HS-27A (cell line): ENCODE results near the gene PLXNA2.
A peak's percentile ranks its signal among the peaks of the same experiment; 100 is the strongest.

Source experiments
- DNase-seq: peaks from one replicate; pipeline ENCODE4 v3.0.0-alpha.2; 2012; ENCODE audit warnings: low read depth, missing footprints

Gene PLXNA2

DNA sequence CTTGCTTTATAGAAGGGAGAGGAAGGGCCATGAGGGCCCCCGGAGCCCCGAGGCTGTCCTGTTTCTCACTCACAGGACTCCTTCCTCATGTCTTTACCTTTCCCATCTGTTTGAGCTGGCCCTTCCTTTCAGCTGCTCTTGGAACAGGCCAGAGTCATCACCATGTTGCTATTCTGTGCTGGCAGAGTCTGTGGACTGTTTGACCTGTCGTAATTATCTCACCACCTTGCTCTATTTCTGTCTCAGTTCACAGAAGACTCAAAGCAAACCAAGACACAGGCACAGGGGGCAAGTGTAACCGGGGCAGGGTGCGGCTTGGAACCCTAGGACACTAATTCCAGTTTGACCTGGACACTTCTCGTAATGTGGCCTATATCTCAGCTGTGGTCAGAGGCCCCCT lies 228.9 kb downstream of the PLXNA2 start:
- DNase-seq: no peak

GRCh38 chr1:208013210-208013609 lies 231.0 kb downstream of the PLXNA2 start:
- no peak for DNase-seq

DNA sequence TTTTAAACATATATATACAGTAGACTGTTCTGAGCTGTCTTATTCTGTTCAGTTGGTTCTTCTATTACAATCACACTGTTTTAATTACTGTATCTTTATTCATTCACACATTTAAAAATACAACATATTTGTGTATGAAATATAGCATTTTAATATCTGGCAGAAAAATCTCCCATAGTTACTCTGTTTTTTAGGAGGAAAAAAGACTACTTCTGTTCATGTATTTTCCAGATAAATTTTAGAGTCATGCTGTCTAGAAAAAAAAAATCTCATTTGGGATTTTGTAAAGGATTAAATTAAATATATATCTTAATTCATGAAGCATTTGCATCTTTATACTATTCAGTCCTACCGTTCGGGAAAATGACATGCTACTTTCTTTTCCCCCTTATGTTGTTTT lies 231.5 kb downstream of the PLXNA2 start:
- DNase-seq: no peak

DNA sequence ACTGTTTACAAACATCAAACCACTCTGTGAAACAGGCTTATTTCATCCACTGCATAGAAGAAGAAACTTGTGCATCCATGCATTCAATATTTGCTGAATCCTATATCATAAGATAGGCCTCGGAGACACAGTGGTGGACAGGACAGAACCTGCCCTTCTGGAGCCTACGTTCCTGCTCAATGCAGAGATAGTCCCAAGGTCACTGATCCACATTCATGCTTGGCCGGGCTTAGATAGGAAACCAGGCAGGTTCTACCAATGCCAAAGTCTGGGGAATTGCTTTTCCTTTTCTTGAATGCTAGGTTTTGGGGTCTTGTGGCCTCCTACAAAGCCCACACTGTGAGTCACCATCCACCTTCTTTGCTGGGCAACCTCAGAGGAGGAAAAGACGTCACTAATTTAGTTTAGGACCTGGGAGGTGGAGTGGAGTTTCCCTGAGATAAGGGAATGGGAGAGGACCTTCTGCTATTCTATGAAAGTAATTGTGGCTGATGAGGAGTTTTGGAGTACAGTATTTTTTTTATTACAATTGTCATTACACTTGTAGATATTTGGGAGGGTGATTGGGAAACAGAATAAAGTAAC lies 233.6 kb downstream of the PLXNA2 start:
- DNase-seq: no peak

DNA sequence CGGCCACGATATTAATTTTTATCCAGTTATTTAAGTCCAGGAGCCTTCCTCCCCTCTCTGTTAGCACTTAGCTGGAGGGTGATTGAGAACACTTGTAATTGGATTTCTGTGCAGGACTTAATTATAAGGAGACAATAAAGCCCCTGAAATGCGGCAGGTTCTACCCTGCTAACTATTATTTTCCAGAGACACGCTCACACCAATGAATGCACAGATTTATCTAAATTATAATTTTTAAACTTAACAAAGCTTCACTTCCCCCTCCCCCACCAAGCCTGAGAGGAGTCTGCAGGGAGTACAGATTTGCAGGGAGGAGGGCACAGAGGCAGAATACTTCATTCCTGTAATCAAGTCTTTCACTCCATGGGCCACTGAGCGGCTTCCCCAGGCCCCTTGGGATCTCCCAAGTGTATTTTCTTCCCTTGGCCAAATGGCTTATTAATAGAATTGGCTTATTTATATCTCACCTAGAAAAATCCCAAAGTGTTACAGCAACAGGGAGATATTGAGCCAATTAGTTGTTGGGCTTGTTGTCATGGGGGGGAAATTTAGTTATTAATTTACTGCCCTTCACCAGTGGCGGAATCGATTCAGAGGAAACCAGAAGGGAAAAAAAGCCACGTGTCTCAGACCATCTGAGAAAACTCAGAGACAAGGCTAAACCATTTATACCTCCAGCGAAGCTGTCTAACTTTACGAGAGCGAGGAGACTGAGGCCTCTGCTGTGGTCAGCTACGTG lies 234.3 kb downstream of the PLXNA2 start:
- DNase-seq: no peak

DNA sequence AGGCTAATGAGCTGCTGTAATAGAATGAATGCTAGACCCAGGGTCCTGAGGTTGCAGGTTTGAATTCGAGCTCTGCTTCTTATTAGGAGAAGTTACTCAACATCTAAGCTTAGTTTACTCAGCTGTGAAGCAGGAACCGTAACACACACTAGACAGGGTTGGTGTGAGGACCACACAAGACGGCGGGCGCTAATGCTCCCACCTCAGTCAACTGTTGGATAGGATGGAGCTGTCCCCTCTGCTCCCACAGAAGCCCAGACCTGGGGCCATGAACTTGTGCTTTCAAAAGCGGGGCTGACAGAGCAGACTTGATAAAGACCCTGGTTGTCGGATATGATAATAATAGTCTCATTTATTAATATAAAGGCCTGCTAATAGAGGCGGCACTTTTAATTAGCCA lies 234.9 kb downstream of the PLXNA2 start:
- no peak for DNase-seq

DNA sequence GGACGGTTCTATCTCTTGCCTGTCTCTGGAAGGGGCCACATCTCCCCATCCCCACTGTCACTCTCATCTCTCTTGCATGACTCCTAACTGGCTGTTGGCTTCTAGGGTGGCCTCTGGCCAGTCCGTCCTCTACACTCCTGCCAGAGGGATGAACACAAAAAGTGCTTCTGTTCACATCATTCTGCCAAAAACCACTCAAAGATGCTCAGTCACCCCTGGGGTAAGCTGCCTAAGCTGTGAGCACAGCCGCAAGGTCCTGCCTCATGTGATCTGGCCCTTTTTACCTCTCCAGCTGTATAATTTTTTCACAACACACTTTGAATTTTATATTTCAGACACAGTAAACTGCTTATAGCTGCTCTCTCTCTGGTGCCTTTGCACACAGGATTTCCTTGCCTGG lies 235.7 kb downstream of the PLXNA2 start:
- no peak for DNase-seq

DNA sequence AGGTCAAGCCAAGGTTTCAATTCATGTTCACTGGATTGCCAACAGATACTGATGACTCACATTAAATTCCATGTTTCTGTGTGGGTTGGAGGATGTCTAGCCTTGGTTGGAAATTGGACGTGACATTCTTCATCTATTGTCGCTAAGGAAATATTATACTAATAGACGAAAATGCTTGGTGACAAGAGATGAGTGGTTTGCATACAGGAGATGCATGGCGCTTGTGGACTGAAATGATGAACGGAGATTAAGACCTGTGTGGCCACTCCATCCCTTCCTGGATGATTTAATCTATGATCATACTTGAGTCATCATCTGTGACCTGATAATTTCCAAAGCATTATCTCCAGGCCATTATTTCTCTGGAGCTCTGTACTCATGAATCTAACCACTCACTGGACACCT lies 236.2 kb downstream of the PLXNA2 start:
- DNase-seq: peak; percentile 23

GRCh38 chr1:208007319-208007937 lies 236.8 kb downstream of the PLXNA2 start:
- DNase-seq: no peak

- no peak for DNase-seq
Observed at GRCh38 chr1:208006258-208006920, 237.8 kb downstream of the PLXNA2 start.

GRCh38 chr1:208004851-208005250 lies 239.3 kb downstream of the PLXNA2 start:
- no peak for DNase-seq

DNA sequence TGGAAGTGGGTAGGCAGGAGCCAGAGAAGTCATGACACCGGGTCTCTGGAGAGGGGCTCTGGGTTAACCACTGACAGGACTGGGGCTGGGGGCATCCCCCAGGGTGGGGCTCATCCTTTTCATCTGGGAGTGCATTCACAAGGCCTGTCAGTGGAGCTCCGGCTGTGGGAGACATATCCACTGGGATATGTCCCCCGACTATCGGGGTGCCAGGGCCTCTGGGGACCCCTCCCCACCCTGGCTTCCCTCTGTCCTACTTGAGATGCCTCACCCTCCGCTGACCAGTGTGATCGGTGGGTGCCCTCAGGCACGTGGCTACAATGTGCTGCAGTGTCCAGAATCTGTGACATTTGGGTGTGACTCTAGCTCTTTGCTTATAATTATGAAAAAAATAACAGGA lies 240.9 kb downstream of the PLXNA2 start:
- no peak for DNase-seq

DNA sequence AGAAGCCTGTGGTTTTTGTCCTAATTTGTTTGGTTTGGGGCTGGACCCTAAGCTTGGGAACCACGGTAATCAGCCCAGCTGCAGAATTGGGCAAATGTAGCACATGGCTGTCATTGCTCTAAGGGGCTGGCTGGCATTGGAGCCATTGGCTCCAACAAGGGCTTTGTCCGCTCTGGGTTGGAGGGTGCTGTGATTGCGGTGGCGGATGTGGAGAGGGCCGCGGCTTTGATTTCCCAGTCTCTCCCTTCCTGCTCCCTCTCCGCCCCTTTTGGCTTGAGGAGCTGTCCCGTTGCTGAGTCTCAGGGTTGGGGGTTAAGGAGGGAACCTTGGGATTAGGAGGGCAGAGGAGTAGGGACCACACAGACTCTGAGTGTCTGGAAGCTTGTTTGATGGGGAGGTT lies 241.5 kb downstream of the PLXNA2 start:
- DNase-seq: no peak

- DNase-seq: no peak
Observed at GRCh38 chr1:208002078-208002477, 242.1 kb downstream of the PLXNA2 start.

GRCh38 chr1:208000504-208000903 lies 243.7 kb downstream of the PLXNA2 start:
- DNase-seq: no peak

DNA sequence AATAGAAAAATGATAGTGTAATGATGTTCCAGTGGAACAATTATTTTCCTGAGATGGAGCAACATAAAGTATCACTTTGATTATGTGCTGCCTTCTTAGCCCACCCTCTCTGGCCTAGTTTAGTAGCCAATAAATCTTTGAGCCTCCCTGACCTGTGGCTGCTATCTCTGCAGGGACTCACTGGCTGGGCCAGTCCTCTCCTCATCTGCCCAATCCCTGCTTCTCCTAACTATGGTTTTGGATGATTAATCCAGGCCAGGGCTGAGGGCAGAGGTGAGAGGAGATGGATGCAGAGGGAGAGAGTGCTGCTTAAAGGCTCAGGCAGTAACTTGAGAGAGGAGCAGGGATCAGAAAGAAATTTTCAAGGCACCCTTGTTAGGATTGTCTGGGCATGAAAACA lies 244.2 kb downstream of the PLXNA2 start:
- no peak for DNase-seq

GRCh38 chr1:207999274-207999915 lies 244.8 kb downstream of the PLXNA2 start:
- DNase-seq: no peak

DNA sequence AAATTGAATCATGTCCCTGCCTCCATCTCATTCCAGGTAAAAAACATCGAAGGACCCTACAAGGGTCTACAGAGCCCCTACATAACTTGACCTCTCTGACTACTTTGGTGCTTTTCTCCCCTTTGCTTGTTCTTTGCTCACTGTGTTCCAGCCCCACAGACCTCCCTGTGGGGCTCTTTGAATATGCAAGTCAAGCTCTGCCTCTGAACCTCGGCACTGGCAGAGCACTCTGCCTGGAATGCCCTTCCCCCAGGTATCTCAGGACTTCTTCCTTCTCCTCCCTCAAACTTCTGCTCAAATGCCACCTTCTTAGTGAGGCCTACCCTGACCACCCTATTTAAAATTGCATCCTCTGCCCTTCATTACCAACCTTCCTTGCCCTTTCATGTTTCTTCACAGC lies 245.5 kb downstream of the PLXNA2 start:
- DNase-seq: no peak

GRCh38 chr1:207997486-207998268 lies 246.5 kb downstream of the PLXNA2 start:
- DNase-seq: peak; percentile 29

DNA sequence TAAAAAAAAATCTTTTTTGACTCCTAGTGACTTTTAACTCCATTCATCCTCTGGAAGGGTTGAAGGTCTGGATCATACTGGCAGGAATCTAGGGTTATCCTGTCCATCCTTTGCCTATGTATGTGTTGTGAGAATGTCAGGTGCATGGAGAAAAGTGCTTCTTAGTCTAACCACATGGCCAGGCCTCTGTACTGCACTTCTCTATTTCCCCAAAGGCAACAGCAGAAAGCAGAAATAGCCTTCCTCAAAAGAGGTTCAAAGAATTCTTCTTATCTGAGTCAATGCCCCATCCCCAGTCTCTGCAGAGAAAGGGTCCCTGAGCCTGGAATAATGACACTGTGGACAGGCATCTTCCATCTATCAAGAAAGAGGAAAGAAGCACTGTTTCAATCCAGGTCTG lies 247.5 kb downstream of the PLXNA2 start:
- no peak for DNase-seq

DNA sequence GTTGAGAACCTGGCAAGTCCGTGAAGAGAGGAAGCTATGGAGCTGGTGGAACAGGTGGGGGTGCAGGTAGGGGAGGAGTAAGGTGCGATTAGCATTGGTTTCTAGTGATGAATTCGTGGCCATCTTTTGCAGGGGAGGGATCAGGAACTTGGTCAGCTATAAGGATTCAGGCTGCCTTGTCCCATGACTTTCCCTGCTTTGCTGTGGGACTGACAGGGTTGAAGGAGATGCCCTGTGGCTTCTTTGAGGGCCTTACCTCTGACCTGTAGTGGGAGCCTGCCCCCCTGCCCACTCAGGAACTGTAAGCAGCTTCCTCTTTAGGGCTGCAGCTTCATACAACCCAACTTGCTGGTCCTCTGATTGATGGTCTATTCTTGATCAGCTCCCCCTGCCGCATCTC lies 248.6 kb downstream of the PLXNA2 start:
- no peak for DNase-seq
